GM19193 (cell line): ENCODE results near the gene CDK18.

ENCODE experiments used
- POLR2A ChIP-seq: IDR thresholded peaks from 4 replicates; pipeline ENCODE4 v1.6.1; 2011; ENCODE audit not compliant: insufficient read depth, insufficient read length; ENCODE audit errors: extremely low read depth

CDK18 gene

GRCh38 chr1:205475855-205476254, 28.6 kb upstream of the CDK18 start:
- no peak for TF ChIP-seq POLR2A

- no peak for TF ChIP-seq POLR2A
Measured at GRCh38 chr1:205476648-205477047, 27.8 kb upstream of the CDK18 start.

GRCh38 chr1:205477121-205477758, 27.2 kb upstream of the CDK18 start:
- TF ChIP-seq POLR2A: no peak

GRCh38 chr1:205477759-205478247, 26.7 kb upstream of the CDK18 start:
- TF ChIP-seq POLR2A: no peak

- TF ChIP-seq POLR2A: no peak
Measured at GRCh38 chr1:205480349-205480985, 24.0 kb upstream of the CDK18 start.

- TF ChIP-seq POLR2A: no peak
Measured at GRCh38 chr1:205481218-205481617, 23.3 kb upstream of the CDK18 start.

GRCh38 chr1:205481629-205482151, 22.8 kb upstream of the CDK18 start:
- no peak for TF ChIP-seq POLR2A

- TF ChIP-seq POLR2A: no peak
Measured at GRCh38 chr1:205483372-205483771, 21.1 kb upstream of the CDK18 start.

GRCh38 chr1:205484985-205485967, 19.2 kb upstream of the CDK18 start:
- TF ChIP-seq POLR2A: no peak

- TF ChIP-seq POLR2A: no peak
Measured at GRCh38 chr1:205486258-205486657, 18.2 kb upstream of the CDK18 start.

- TF ChIP-seq POLR2A: no peak
Measured at GRCh38 chr1:205488074-205488723, 16.3 kb upstream of the CDK18 start.

- TF ChIP-seq POLR2A: no peak
Measured at GRCh38 chr1:205491794-205492193, 12.7 kb upstream of the CDK18 start.

- TF ChIP-seq POLR2A: no peak
Measured at GRCh38 chr1:205492201-205492667, 12.2 kb upstream of the CDK18 start.

- no peak for TF ChIP-seq POLR2A
Measured at GRCh38 chr1:205492774-205493173, 11.7 kb upstream of the CDK18 start.
